Esophagus muscularis mucosa (tissue), 4 donors: ENCODE measurements around the gene MT1X. TPM values are rescaled to one million over a fixed set of nuclear protein-coding genes. Genes with fewer than 3 reads are reported as not detected.
A peak's percentile ranks its signal among the peaks of the same experiment; 100 is the strongest.
"Not testable (repeated sequence)": the region's sequence is repeated elsewhere in the genome, so short reads cannot be mapped to it uniquely, and the experiment has no call there.

Source experiments
- DNase-seq: peaks from one replicate; pipeline ENCODE4 v3.0.0-alpha.2; 2017; ENCODE audit errors: extremely low spot score
- H3K27ac ChIP-seq, 4 donors: fragments of 200-600 bp; sonication (generic); replicated peaks in 1 of 4; 1 replicate in 3 of 4; 2 replicates in 1 of 4; pipeline ENCODE4 v1.5.1; 2016 to 2019; ENCODE audit warnings: mild to moderate bottlenecking in 1 of 4
- H3K27me3 ChIP-seq, 4 donors: fragments of 200-600 bp; sonication (generic); one replicate each; pipeline versions ENCODE4 v1.5.1 to v1.6.0; 2016 to 2019
- H3K36me3 ChIP-seq, 4 donors: fragments of 200-600 bp; sonication (generic); one replicate each; pipeline ENCODE4 v1.5.1; 2016 to 2019
- H3K4me1 ChIP-seq, 4 donors: fragments of 200-600 bp; sonication (generic); one replicate each; pipeline ENCODE4 v1.5.1; 2016 to 2019
- H3K4me3 ChIP-seq, 4 donors: fragments of 200-600 bp; sonication (generic); 1 replicate in 2 of 4; 2 replicates in 2 of 4; pipeline ENCODE4 v1.5.1; 2016 to 2019; ENCODE audit warnings: mild to moderate bottlenecking in 4 of 4, moderate library complexity in 1 of 4
- H3K9me3 ChIP-seq, 4 donors: fragments of 200-600 bp; sonication (generic); 1 replicate in 3 of 4; 2 replicates in 1 of 4; pipeline ENCODE4 v1.5.1; 2016 to 2019
- EP300 ChIP-seq: sonication (generic); formaldehyde crosslinking; IDR thresholded peaks from one replicate; pipeline ENCODE4 v1.6.1; 2017; ENCODE audit warnings: antibody characterized with exemption
- POLR2A ChIP-seq: fragments of 450-650 bp; IDR thresholded peaks from one replicate; pipeline ENCODE4 v1.6.1; 2017; ENCODE audit warnings: antibody characterized with exemption, moderate library complexity, mild to moderate bottlenecking, low read depth
- POLR2AphosphoS5 ChIP-seq, 2 donors: sonication (generic); formaldehyde crosslinking; IDR thresholded peaks; one replicate each; pipeline ENCODE4 v1.6.1; 2017; ENCODE audit warnings: antibody characterized with exemption in 2 of 2
- WGBS: methylation state at CpG from one replicate; pipeline ENCODE4 v1.1.5; 2018; 5-methylcytosine and 5-hydroxymethylcytosine counted together
- intact Hi-C: fragments of 100-400 bp; cut with DNase I; formaldehyde crosslinking; loops from one replicate; pipeline ENCODE4 v1.15.1; 2023
- total RNA-seq, 4 donors: library from RNA; depleted of rRNA; stranded (reverse); fragments of >200 nt; gene quantifications; one replicate each; pipeline versions ENCODE4 v1.1.0 to v1.2.1, GENCODE V29; 2016
- TF ChIP-seq, protein P1 (sequence below), 3 experiments: fragments of 200-600 bp in 2 of 3; fragments of 450-650 bp in 1 of 3; sonication (generic) in 2 of 3; IDR thresholded peaks; one replicate each; pipeline ENCODE4 v1.5.1; 2017 to 2019; ENCODE audit warnings: antibody characterized with exemption in 3 of 3, mild to moderate bottlenecking in 2 of 3, moderate library complexity in 1 of 3

MT1X gene
- total RNA-seq, 4 donors from 2014 or later: 283 to 1,221 (median 512) TPM

DNA sequence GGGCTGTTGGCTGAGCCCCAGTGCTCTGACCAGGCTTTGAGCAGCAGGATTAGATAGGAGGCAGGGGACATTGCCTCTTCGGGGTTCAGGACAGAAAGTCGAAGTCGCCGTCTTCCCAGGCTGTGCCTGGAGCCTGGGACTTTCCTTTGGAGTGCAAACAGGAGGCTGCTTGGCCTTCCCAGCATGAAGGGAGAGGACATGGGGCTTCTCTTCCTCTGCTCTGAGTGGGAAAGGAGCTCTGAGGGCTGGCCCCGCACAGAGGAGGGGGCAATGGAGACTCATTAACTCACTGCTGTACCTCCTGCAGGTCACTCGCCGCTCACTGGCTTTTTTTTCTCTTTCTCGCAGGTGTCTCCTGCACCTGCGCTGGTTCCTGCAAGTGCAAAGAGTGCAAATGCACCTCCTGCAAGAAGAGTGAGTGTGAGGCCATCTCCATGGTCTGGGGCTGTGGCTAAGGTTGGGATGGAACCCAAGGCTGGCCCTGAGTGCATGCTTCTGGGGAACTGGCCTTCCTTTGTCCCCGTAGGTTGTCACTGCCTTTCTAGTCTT, 23.9 kb upstream of the MT1X start:
- Histone ChIP-seq H3K36me3 (no peaks in the 10 kb centered on the region), H3K4me3 (peak overlapping the region; percentile 48 to 67 (median 52)), H3K27ac (peak overlapping the region in 2 of 4 donors; percentile 10 to 60), H3K4me1 (peaks cover 22 to 28% (median 26%) of the 10 kb centered on the region in 4 donors), H3K27me3 (peaks cover 0 to 62% (median 28%) of the 10 kb centered on the region in 4 donors), H3K9me3 (no peaks in the 10 kb centered on the region)
- 32% methylated on average over 6 of the region's 10 CpGs for WGBS
- no peak for DNase-seq
- no peak for TF ChIP-seq EP300
- TF ChIP-seq, protein P1, sequence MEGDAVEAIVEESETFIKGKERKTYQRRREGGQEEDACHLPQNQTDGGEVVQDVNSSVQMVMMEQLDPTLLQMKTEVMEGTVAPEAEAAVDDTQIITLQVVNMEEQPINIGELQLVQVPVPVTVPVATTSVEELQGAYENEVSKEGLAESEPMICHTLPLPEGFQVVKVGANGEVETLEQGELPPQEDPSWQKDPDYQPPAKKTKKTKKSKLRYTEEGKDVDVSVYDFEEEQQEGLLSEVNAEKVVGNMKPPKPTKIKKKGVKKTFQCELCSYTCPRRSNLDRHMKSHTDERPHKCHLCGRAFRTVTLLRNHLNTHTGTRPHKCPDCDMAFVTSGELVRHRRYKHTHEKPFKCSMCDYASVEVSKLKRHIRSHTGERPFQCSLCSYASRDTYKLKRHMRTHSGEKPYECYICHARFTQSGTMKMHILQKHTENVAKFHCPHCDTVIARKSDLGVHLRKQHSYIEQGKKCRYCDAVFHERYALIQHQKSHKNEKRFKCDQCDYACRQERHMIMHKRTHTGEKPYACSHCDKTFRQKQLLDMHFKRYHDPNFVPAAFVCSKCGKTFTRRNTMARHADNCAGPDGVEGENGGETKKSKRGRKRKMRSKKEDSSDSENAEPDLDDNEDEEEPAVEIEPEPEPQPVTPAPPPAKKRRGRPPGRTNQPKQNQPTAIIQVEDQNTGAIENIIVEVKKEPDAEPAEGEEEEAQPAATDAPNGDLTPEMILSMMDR (IDR thresholded peaks at IDR 0.05): no peak
- no peak for TF ChIP-seq POLR2A
- no peak for TF ChIP-seq POLR2AphosphoS5 (IDR thresholded peaks at IDR 0.05)
- intact Hi-C loops: no loop called here

DNA sequence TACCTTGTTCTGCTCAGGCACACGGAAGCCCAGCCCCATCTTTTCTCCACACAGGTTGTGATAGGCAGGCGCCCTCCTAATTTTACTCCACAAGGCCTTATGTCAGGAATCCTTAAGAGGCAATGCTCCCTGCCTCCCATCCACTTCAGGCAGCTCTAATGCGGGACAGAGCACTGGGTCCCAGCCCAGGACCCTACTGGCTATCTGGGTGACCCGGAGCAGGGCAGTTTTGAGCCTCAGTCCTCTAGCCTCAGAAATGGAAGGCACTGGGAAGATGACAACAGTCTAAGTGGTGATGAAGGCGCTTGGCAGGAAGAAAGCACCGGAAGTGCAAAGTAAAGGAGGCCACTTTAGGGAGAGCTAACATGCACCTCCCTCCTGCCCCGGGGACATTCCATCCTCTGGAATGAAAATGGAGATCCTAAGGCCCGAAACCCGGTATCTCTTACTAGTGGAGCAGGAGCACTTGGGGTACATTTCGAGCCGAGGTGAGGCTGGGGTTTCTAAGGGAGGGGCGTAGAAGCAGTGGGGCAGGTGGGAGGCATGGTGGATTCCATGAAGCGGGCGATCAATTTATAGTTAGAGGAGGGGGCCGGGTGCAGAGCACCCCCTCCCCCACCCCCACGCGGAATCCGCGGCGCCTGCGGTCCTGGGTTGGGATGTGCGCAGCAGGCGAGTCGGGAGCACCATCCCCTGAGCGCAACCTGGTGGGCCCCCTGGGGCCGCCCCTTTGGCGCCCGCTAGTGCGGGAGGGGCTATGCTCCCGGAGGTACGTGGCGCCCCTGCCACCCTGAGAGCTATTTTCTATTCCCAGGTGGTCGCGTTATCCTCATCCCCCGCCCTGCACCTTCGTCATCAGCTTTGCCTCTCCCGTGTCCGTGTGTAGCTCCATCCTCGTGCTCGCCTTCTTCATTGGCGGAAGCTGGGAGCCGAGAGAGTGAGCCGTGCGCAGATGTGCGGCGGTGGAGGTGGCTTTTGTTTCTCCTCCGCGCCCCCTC, 19.6 kb upstream of the MT1X start:
- 21% methylated on average over 30 of the region's 48 CpGs for WGBS
- Histone ChIP-seq H3K4me3 (peak overlapping the region in 3 of 4 donors; percentile 22 to 43 (median 22)), H3K27me3 (peaks cover 0 to 99% (median 33%) of the 10 kb centered on the region in 4 donors), H3K36me3 (no peaks in the 10 kb centered on the region), H3K27ac (no peak overlapping the region), H3K4me1 (peaks cover 19 to 26% (median 24%) of the 10 kb centered on the region in 4 donors), H3K9me3 (no peaks in the 10 kb centered on the region)
- intact Hi-C loops: no loop called here
- no peak for DNase-seq
- TF ChIP-seq POLR2A (no peak), EP300 (no peak), POLR2AphosphoS5 (IDR thresholded peaks at IDR 0.05) (no peak)
- TF ChIP-seq, protein P1 (IDR thresholded peaks at IDR 0.05): no peak

DNA sequence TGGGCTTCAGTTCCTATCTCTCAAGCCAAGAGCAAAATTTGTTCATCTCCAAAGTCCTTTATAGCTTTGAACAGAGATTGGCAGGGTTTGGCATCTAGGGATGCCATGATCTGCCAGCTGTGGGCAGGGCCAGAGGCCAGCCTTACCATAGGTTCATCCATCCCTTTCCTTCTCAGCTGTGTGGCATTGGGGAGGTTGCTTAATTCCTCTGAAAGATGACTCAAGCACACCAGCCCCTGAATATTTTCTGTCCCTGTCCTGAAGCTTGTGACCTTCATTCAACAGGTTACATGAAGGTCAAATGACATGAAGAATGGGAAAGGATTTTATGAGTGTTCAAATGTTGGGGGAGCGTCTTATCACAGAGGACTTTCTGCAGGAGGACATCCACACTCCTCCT, 17.8 kb upstream of the MT1X start:
- H3K4me1 ChIP-seq: peaks cover 16 to 30% (median 23%) of the 10 kb centered on the region in 4 donors
- no peak overlapping the region for H3K4me3 ChIP-seq
- TF ChIP-seq POLR2AphosphoS5 (IDR thresholded peaks at IDR 0.05): no peak
- no peak for TF ChIP-seq EP300
- no peak for TF ChIP-seq POLR2A
- TF ChIP-seq, protein P1 (IDR thresholded peaks at IDR 0.05): no peak
- H3K27ac ChIP-seq: no peak overlapping the region
- no peaks in the 10 kb centered on the region for H3K36me3 ChIP-seq
- DNase-seq: no peak
- peaks cover 4 to 100% (median 37%) of the 10 kb centered on the region in 4 donors for H3K27me3 ChIP-seq
- intact Hi-C loops: no loop called here
- WGBS: 93% methylated on average over 1 of the region's 1 CpG
- no peaks in the 10 kb centered on the region for H3K9me3 ChIP-seq

DNA sequence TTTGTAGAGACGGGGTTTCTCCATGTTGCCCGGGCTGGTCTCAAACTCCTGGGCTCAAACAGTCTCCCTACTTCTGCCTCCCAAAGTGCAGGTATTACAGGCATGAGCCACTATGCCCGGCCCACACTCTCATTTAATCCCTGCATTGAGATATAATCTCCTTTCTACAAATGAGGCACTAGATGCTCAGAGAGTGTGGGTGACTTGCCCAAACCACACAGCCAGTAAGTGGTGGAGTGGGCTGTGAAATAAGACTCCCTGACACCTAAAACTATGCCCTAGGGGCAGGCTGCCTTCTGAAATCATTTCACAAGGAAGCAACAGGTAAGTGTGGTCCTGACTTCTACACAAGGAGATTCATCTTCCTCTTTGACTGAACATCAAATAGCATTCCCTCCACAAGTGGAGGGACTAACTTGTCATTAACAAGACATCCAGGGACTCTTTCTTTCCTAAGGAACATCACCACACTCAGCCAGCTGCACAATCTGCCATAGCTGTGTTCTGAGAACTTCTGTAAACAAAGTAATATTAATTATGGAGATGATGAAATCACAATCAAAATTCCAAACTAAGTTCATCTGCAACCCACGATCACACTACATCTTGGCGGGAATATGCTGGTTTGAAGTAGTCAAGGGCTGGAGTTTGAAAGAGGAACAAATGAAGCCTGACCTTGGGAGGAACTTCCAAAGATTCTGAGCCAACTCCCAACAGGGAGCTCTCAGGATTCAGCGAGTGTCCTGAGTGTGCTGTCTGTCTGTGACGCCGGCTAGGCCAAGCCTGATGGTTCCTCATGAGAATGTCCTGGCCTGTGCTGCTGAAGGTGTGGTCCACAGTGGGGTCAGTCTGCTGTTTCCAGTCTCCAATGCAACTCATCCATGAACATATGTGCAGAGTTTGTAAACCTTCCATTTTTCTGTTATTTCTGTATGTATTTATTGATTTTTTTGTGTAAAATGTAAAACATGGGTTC, 16.7 kb upstream of the MT1X start:
- WGBS: 70% methylated on average over 8 of the region's 8 CpGs
- H3K4me1 ChIP-seq: peaks cover 18 to 38% (median 29%) of the 10 kb centered on the region in 4 donors
- H3K4me3 ChIP-seq, H3K36me3 ChIP-seq, intact Hi-C loops, H3K27ac ChIP-seq, H3K9me3 ChIP-seq, DNase-seq: not testable (repeated sequence)
- H3K27me3 ChIP-seq: peaks cover 4 to 100% (median 46%) of the 10 kb centered on the region in 4 donors
